HCT116 (cell line): ENCODE results near the gene TNP1. TPM values are rescaled to one million over a fixed set of nuclear protein-coding genes. Genes with fewer than 3 reads are reported as not detected.

ENCODE experiments used
- ATAC-seq: fragments of 200-7000 bp; cut with Tn5 transposase; 2 replicates; pipeline ENCODE4 v1.9.1; 2020; ENCODE audit warnings: mild to moderate bottlenecking, moderate library complexity
- BruUV-seq: library from RNA; stranded (reverse); fragments of 400-500 nt; replicated peaks from 2 replicates; lab custom pipeline; 2021; lab: Mats Ljungman, UMichigan
- CTCF ChIA-PET: fragments of 300-600 bp; sonication (Branson Sonifier 250); formaldehyde crosslinking; loops from one replicate; lab custom pipeline; 2021; ENCODE audit warnings: antibody characterized with exemption; lab: Charles Lee
- POLR2A ChIA-PET: fragments of 300-600, 350-600 bp; sonication (Branson Sonifier 250); formaldehyde crosslinking; loops from one replicate; lab custom pipeline; 2021; ENCODE audit warnings: antibody characterized with exemption; lab: Charles Lee
- RAD21 ChIA-PET, 2 experiments: fragments of 300-600 bp; sonication (Branson Sonifier 250); formaldehyde crosslinking; loops; one replicate each; lab custom pipeline; 2023; ENCODE audit warnings: low total read pairs in 2 of 2; ENCODE audit not compliant: uncharacterized antibody in 2 of 2, unreplicated experiment in 2 of 2, low non-redundant PET in 1 of 2; lab: Charles Lee
- DNase-seq: peaks from one replicate; pipeline ENCODE4 v3.0.0-alpha.2; 2010; ENCODE audit warnings: low read depth, low spot score
- H2AFZ ChIP-seq: fragments of 200-600 bp; shearing (Covaris generic), sonication (generic); 2 replicates; pipeline ENCODE4 v1.6.1; 2017; ENCODE audit warnings: low read depth, mixed run types, mixed read lengths, antibody characterized with exemption, low read length; ENCODE audit not compliant: poor library complexity, severe bottlenecking
- H3K27ac ChIP-seq: 2 replicates; pipeline ENCODE4 v1.5.1; 2012; ENCODE audit warnings: low read depth, low read length
- H3K27me3 ChIP-seq: fragments of 200-600 bp; sonication (generic); 2 replicates; pipeline ENCODE4 v1.6.1; 2016; ENCODE audit warnings: mixed run types, low read length, mixed read lengths; ENCODE audit not compliant: insufficient read depth
- H3K36me3 ChIP-seq, 2 experiments: fragments of 200-500 bp in 1 of 2; fragments of 200-600 bp in 1 of 2; sonication (Bioruptor generic) in 1 of 2; sonication (generic) in 1 of 2; 2 replicates each; pipeline versions ENCODE4 v1.5.1 to v1.6.1; 2014 to 2016; ENCODE audit warnings: low read length in 2 of 2, inconsistent platforms in 1 of 2, mixed read lengths in 1 of 2, mixed run types in 1 of 2; ENCODE audit not compliant: insufficient read depth in 2 of 2, control insufficient read depth in 1 of 2
- H3K4me1 ChIP-seq, 2 experiments: fragments of 200-600 bp in 1 of 2; sonication (generic) in 1 of 2; 2 replicates each; pipeline versions ENCODE4 v1.5.1 to v1.6.1; 2012 to 2017; ENCODE audit warnings: low read length in 2 of 2, inconsistent platforms in 1 of 2, mild to moderate bottlenecking in 1 of 2, mixed read lengths in 1 of 2, mixed run types in 1 of 2, moderate library complexity in 1 of 2; ENCODE audit not compliant: insufficient read depth in 2 of 2, control insufficient read depth in 1 of 2
- H3K4me2 ChIP-seq: fragments of 200-600 bp; sonication (generic); 2 replicates; pipeline ENCODE4 v1.6.1; 2017; ENCODE audit warnings: mixed run types, low read length, mixed read lengths
- H3K4me3 ChIP-seq, 2 experiments: fragments of 200-600 bp in 1 of 2; sonication (generic) in 1 of 2; replicated peaks in 1 of 2; 2 replicates each; pipeline ENCODE4 v1.5.1; 2011 to 2016; ENCODE audit warnings: low read length in 2 of 2, control low read depth in 1 of 2, low read depth in 1 of 2, mild to moderate bottlenecking in 1 of 2, mixed read lengths in 1 of 2, mixed run types in 1 of 2
- H3K79me2 ChIP-seq: fragments of 200-600 bp; sonication (generic); 2 replicates; pipeline ENCODE4 v1.6.1; 2017; ENCODE audit warnings: mild to moderate bottlenecking, mixed run types, low read length, moderate library complexity, mixed read lengths; ENCODE audit not compliant: insufficient read depth
- H3K9ac ChIP-seq: fragments of 200-600 bp; sonication (generic); 2 replicates; pipeline ENCODE4 v1.6.1; 2016; ENCODE audit warnings: low read length, mixed read lengths
- H3K9me2 ChIP-seq: fragments of 200-600 bp; sonication (generic), shearing (Covaris generic); 2 replicates; pipeline ENCODE4 v1.6.1; 2017; ENCODE audit warnings: mixed run types, mild to moderate bottlenecking, moderate library complexity; ENCODE audit not compliant: insufficient read depth
- H3K9me3 ChIP-seq, 2 experiments: fragments of 200-500 bp in 1 of 2; fragments of 200-600 bp in 1 of 2; sonication (Bioruptor generic) in 1 of 2; sonication (generic) in 1 of 2; 2 replicates each; pipeline ENCODE4 v1.6.1; 2014 to 2017; ENCODE audit warnings: low read length in 2 of 2, mixed read lengths in 2 of 2, inconsistent platforms in 1 of 2, low read depth in 1 of 2, mild to moderate bottlenecking in 1 of 2, mixed run types in 1 of 2, moderate library complexity in 1 of 2; ENCODE audit not compliant: control insufficient read depth in 1 of 2, insufficient read depth in 1 of 2
- H4K20me1 ChIP-seq: fragments of 200-600 bp; sonication (generic), shearing (Covaris generic); 2 replicates; pipeline ENCODE4 v1.6.1; 2017; ENCODE audit warnings: mixed run types, mild to moderate bottlenecking, moderate library complexity; ENCODE audit not compliant: insufficient read depth
- CEBPB ChIP-seq: IDR thresholded peaks from 2 replicates; pipeline ENCODE4 v1.6.1; 2012; ENCODE audit warnings: low read depth
- ELF1 ChIP-seq: IDR thresholded peaks from 2 replicates; pipeline ENCODE4 v1.6.1; 2012; ENCODE audit warnings: low read depth, borderline replicate concordance
- EZH2 ChIP-seq: fragments of 200-600 bp; sonication (generic); IDR thresholded peaks from 2 replicates; pipeline ENCODE4 v1.6.1; 2017; ENCODE audit warnings: antibody characterized with exemption, mixed run types
- EZH2phosphoT487 ChIP-seq: fragments of 200-600 bp; IDR thresholded peaks from 2 replicates; pipeline ENCODE4 v1.6.1; 2018; ENCODE audit warnings: antibody characterized with exemption, borderline replicate concordance
- FOSL1 ChIP-seq: IDR thresholded peaks from 2 replicates; pipeline ENCODE4 v1.6.1; 2012; ENCODE audit warnings: low read depth
- JUND ChIP-seq: IDR thresholded peaks from 2 replicates; pipeline ENCODE4 v1.6.1; 2012
- MAX ChIP-seq: IDR thresholded peaks from 2 replicates; pipeline ENCODE4 v1.6.1; 2012
- POLR2A ChIP-seq: IDR thresholded peaks from 2 replicates; pipeline ENCODE4 v1.7.0; 2011; ENCODE audit warnings: borderline replicate concordance; ENCODE audit not compliant: insufficient read depth, insufficient read length; ENCODE audit errors: extremely low read depth
- POLR2AphosphoS5 ChIP-seq: IDR thresholded peaks from 2 replicates; pipeline ENCODE4 v1.6.1; 2011; ENCODE audit warnings: mild to moderate bottlenecking, low read depth, low read length, moderate library complexity
- SP1 ChIP-seq: IDR thresholded peaks from 2 replicates; pipeline ENCODE4 v1.6.1; 2012; ENCODE audit warnings: low read depth
- SRF ChIP-seq: IDR thresholded peaks from 2 replicates; pipeline ENCODE4 v1.6.1; 2012; ENCODE audit warnings: low read depth
- TCF7L2 ChIP-seq: IDR thresholded peaks from 2 replicates; pipeline ENCODE4 v1.7.0; 2011; ENCODE audit warnings: borderline replicate concordance, inconsistent platforms; ENCODE audit not compliant: insufficient read depth, insufficient read length; ENCODE audit errors: extremely low read depth
- ZBTB33 ChIP-seq: IDR thresholded peaks from 2 replicates; pipeline ENCODE4 v1.6.1; 2011; ENCODE audit warnings: mild to moderate bottlenecking, low read length, moderate library complexity; ENCODE audit not compliant: insufficient replicate concordance; ENCODE audit errors: extremely low read depth
- intact Hi-C: fragments of 100-400 bp; cut with micrococcal nuclease; formaldehyde crosslinking; loops from 2 replicates; pipeline ENCODE4 v1.10.0; 2022
- total RNA-seq: library from RNA; stranded (reverse); gene quantifications from one replicate; pipeline ENCODE4 v1.2.1, GENCODE V29; 2021; ENCODE audit not compliant: unreplicated experiment
- TF ChIP-seq, protein P1 (sequence below), 3 experiments: fragments of 200-600 bp in 1 of 3; sonication (generic) in 1 of 3; IDR thresholded peaks in 2 of 3; conservative IDR thresholded peaks in 1 of 3; 2 replicates each; pipeline ENCODE4 v1.5.1; 2012 to 2017; ENCODE audit warnings: low read depth in 2 of 3, low read length in 2 of 3, antibody characterized with exemption in 1 of 3, borderline replicate concordance in 1 of 3, control low read depth in 1 of 3, mild to moderate bottlenecking in 1 of 3, mixed read lengths in 1 of 3, mixed run types in 1 of 3, moderate library complexity in 1 of 3; ENCODE audit not compliant: insufficient read depth in 1 of 3

The TNP1 gene
- total RNA-seq, 1 experiment from 2014 or later: not detected

GRCh38 chr2:216881411-216881810 lies 21.5 kb upstream of the TNP1 start:
- ChIA-PET CTCF (no interaction called here), POLR2A (no interaction called here), RAD21 (no interaction called here)
- H2AFZ ChIP-seq: no peak overlapping the region
- no peaks in the 10 kb centered on the region for H3K27me3 ChIP-seq
- no peak overlapping the region for H3K27ac ChIP-seq
- no peak for ATAC-seq
- no peak overlapping the region for H3K9ac ChIP-seq
- H3K4me3 ChIP-seq: no peak overlapping the region
- H3K9me2 ChIP-seq: no peaks in the 10 kb centered on the region
- H3K36me3 ChIP-seq: no peaks in the 10 kb centered on the region
- H3K4me2 ChIP-seq: no peak overlapping the region
- H3K4me1 ChIP-seq: no peaks in the 10 kb centered on the region
- no peaks in the 10 kb centered on the region for H3K9me3 ChIP-seq
- TF ChIP-seq MAX: no peak
- no peak for TF ChIP-seq CEBPB
- TF ChIP-seq TCF7L2: no peak
- TF ChIP-seq ELF1: no peak
- TF ChIP-seq, protein P1, sequence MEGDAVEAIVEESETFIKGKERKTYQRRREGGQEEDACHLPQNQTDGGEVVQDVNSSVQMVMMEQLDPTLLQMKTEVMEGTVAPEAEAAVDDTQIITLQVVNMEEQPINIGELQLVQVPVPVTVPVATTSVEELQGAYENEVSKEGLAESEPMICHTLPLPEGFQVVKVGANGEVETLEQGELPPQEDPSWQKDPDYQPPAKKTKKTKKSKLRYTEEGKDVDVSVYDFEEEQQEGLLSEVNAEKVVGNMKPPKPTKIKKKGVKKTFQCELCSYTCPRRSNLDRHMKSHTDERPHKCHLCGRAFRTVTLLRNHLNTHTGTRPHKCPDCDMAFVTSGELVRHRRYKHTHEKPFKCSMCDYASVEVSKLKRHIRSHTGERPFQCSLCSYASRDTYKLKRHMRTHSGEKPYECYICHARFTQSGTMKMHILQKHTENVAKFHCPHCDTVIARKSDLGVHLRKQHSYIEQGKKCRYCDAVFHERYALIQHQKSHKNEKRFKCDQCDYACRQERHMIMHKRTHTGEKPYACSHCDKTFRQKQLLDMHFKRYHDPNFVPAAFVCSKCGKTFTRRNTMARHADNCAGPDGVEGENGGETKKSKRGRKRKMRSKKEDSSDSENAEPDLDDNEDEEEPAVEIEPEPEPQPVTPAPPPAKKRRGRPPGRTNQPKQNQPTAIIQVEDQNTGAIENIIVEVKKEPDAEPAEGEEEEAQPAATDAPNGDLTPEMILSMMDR (IDR thresholded peaks at IDR 0.05 in 2 of 3, conservative IDR thresholded peaks at IDR 0.05 in 1 of 3; ENCODE audit: borderline replicate concordance in 1 of 3, insufficient read depth in 1 of 3, low read depth in 2 of 3, low read length in 2 of 3): no peak
- TF ChIP-seq FOSL1: no peak
- TF ChIP-seq POLR2A: no peak
- no peak for TF ChIP-seq EZH2
- TF ChIP-seq JUND: no peak
- no peak for TF ChIP-seq ZBTB33
- TF ChIP-seq EZH2phosphoT487: no peak
- no peak for TF ChIP-seq SP1
- no peak for TF ChIP-seq POLR2AphosphoS5
- no peak for TF ChIP-seq SRF
- no peaks in the 10 kb centered on the region for H4K20me1 ChIP-seq
- intact Hi-C loops: no loop called here
- no TSS peak for BruUV-seq
- no peak for DNase-seq
- no peaks in the 10 kb centered on the region for H3K79me2 ChIP-seq
